Mucosa of gallbladder (tissue), 1 donor: ENCODE data around the gene CLEC16A. TPM values are rescaled to one million over a fixed set of nuclear protein-coding genes. Genes with fewer than 3 reads are reported as not detected.
A peak's percentile ranks its signal among the peaks of the same experiment; 100 is the strongest.

Source experiments
- DNase-seq: peaks from one replicate; pipeline ENCODE4 v3.0.0-alpha.2; 2020; ENCODE audit warnings: low spot score
- total RNA-seq: library from RNA; stranded (reverse); gene quantifications from one replicate; pipeline ENCODE4 v1.2.1, GENCODE V29; 2021
- donor health status: DM: no; HTN: no; CAD: no.

Gene CLEC16A
- total RNA-seq, 1 donor from 2014 or later, result 27.6 TPM

DNA sequence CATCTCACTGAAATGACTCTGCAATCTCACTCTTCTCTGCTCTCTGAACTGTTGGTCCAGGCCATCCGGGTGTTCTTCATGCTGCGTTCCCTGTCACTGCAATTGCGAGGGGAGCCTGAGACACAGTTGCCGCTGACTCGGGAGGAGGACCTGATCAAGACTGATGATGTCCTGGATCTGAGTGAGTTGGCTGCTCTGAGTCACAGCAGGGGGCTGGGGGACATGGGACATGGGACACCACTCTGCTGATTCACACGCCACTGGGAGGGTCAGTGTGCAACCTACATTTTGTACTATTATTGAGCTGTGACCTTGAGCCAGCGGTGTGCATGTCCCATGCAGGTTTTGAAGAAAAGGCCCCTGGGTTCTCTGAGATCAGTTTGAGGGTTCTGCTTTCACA lies 116.5 kb downstream of the CLEC16A start:
- DNase-seq, result no peak

GRCh38 chr16:11061629-11062270 lies 117.4 kb downstream of the CLEC16A start:
- no peak for DNase-seq

GRCh38 chr16:11063448-11064201 lies 119.3 kb downstream of the CLEC16A start:
- DNase-seq, result no peak

DNA sequence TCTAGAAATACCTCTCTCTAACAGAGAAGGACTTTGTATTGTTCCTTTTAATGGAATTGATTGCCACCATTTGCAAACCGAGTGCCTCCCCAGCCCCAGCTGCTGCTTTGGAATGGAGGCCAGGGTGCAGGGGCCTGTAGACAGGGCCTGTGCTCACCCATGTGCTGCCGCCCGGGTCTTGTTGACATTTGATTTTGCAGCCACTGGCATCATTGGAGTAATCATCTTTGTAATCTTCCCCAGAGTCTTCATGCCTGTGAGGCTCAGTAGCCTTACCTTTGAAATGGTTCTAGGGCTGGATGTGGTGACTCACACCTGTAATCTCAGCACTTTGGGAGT lies 119.8 kb downstream of the CLEC16A start:
- DNase-seq, result no peak

DNA sequence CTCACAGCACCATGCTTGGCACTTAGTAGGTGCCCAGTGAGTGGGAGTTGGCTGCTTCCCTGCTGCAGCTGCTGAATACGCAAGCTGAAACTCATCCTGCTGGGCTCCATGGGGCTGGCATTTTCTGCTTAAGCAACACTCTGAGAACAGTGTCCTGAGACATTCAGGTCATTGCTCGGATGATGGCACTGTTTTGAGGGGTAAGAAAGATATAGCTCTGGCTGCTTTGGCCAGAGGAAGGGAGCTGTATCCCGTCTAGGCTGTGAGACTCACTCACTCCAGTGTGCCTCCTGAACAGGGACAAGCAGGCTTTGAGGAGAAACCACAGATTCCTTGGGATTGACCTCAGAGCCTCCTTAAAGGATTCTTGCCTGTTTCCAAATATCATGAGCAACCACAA lies 120.5 kb downstream of the CLEC16A start:
- no peak for DNase-seq

- DNase-seq, result no peak
Observed at GRCh38 chr16:11066261-11066870, 122.0 kb downstream of the CLEC16A start.

DNA sequence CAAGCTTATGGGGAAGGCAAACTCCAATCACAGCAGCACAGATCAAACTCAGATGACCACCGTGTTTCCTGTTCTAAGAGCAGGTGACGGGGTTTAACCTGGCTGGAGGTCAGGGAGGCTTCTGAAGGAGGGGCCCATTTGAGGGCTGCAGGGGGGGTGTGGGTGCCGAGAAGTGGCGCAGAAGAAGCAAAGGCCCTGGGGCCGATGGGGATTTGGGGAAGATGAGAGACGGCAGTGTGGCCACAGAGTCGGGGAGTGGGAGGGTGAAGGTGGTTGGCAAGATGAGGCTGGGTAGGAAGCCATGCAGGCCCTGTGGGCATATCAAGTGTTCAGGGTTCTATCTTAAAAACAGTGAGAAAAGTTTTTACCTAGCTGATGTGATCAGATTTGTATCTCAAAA lies 122.9 kb downstream of the CLEC16A start:
- DNase-seq, result no peak

GRCh38 chr16:11067697-11068141 lies 123.4 kb downstream of the CLEC16A start:
- DNase-seq, result no peak

- no peak for DNase-seq
Observed at GRCh38 chr16:11071829-11072228, 127.5 kb downstream of the CLEC16A start.

GRCh38 chr16:11072420-11073153 lies 128.2 kb downstream of the CLEC16A start:
- no peak for DNase-seq

- no peak for DNase-seq
Observed at GRCh38 chr16:11073407-11073999, 129.1 kb downstream of the CLEC16A start.

- DNase-seq, result no peak
Observed at GRCh38 chr16:11074131-11074530, 129.8 kb downstream of the CLEC16A start.

GRCh38 chr16:11075163-11075562 lies 130.8 kb downstream of the CLEC16A start:
- no peak for DNase-seq

DNA sequence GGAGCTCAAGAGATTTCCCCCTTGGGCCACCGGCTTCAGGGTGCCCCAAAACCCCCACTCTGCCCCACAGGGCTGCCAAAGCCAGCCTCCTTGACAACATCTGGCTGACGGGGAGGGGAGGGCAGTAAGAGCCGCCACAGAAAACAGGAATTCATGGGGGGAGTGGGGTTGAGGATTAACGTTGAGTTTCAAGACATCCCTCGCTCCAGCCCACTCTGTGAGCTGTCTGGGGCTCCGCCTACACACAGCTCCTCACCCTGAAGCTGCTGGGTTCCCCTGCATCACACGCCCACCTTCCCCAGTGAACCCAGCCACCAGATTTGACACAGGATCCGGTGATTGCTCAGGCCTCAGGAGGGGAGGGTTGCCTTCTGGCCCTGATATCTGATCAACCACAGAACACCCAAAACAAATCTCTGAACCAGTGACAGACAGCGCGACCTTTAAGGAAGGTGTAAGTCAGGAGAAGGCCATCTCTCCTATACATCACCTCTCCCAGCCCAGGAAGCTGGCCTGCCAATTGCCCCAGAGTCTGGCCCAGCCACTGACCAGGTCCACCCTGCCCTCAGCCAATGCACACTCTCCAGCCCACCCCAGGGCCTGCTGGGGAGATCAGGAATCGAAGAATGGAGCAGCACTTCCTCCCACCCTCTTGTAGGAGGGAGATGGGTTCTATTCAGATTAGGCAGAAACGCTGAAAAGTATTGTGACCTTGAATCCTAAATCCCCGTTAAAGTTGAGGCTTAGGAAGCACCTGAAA lies 132.1 kb downstream of the CLEC16A start:
- DNase-seq, result no peak

DNA sequence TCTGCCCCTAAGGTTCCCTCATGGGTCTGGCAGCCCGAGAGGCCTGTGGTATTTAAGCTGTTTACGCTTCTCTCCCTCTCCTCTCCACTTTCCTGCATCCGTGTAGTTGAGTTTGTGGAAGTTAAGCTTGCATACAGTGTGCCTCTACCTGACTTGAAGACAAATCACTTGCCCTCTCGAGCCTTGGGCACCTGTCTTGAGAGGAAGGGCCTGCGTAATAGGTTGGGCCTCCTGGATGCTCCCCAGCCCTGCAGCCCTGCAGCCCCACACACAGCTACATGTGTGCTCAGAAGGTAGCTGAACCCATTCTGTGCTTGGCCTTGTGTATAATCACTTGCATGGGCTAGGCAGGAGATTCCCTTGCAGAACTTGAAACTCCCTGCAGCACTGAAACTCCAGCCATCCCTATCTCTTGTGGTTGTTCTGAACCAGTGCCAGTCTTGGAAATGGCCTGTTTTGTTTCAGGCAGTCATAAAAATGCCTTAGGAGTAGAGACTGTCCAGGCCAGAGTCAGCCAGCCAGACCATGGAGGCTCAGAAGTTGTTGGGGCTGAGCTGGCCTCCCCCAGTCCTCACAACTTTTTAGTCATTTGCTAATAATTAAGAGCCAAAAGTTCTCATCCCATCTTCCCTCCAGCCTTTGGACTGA lies 134.6 kb downstream of the CLEC16A start:
- DNase-seq, result peak; percentile 79

DNA sequence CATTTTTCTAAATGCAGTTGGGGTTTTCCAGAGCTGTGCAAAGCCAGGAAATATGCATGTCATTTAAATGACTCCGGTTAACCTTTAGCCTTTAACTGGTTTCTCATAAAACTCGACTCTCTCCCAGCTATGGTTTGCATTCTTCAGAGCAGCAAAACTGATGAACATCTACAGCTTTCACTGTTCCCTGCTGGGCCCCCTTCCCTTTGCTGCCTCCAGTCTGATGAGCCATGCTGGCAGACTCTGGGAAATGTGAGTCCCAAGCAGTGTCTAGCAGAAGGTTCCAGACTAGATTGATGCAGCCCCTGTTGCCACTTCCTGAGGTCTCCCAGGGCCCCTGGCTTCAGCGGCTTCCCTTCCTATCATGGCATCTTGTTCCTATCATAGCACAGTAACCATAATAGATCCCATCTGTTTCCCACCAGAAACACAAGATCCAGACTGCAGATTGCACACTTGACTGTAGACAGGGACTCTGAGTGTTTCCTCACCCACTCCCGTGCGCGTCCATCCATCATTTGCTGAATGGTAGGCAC lies 135.4 kb downstream of the CLEC16A start:
- DNase-seq, result no peak

DNA sequence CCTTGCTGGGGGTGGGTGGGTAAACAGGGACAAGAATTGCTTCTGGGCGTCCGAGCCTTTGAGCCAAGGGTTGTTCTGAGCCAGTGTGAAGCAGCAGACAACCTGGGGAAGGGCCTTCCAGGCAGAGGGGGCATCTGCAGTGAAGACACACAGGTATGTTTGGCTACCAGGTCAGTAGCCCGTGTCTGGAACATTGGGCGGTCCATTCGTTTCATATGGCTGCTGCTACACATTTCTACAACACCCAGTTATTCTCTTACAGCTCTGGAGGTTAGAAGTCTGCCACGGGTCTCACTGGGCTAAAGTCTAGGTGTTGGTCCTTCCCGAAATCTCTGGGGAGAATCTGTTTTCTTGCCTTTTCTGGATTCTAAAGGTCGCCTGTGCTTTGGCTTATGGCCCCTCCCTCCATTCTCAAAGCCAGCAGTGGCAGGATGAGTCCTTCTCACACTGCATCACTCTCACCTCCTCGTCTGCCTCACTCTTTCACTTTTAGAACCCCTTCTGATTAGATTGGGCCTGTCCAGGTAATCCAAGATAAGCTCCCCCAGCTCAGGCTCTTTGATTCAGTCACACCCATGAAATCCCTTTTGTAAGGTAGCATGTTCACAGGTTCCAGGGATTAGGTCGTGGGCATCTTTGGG lies 136.1 kb downstream of the CLEC16A start:
- no peak for DNase-seq

GRCh38 chr16:11080999-11081630 lies 136.8 kb downstream of the CLEC16A start:
- DNase-seq, result no peak

- DNase-seq, result no peak
Observed at GRCh38 chr16:11082108-11082859, 137.9 kb downstream of the CLEC16A start.
